22Rv1 (cell line): ENCODE results near the gene NEURL2.

ENCODE experiments used
- ZFX ChIP-seq: fragments of 450-650 bp; IDR thresholded peaks from 2 replicates; pipeline ENCODE4 v1.6.1; 2017; ENCODE audit warnings: antibody characterized with exemption, borderline replicate concordance
- TF ChIP-seq, protein P1 (sequence below): fragments of 450-650 bp; IDR thresholded peaks from 2 replicates; pipeline ENCODE4 v1.5.1; 2017; ENCODE audit warnings: mild to moderate bottlenecking

DNA sequence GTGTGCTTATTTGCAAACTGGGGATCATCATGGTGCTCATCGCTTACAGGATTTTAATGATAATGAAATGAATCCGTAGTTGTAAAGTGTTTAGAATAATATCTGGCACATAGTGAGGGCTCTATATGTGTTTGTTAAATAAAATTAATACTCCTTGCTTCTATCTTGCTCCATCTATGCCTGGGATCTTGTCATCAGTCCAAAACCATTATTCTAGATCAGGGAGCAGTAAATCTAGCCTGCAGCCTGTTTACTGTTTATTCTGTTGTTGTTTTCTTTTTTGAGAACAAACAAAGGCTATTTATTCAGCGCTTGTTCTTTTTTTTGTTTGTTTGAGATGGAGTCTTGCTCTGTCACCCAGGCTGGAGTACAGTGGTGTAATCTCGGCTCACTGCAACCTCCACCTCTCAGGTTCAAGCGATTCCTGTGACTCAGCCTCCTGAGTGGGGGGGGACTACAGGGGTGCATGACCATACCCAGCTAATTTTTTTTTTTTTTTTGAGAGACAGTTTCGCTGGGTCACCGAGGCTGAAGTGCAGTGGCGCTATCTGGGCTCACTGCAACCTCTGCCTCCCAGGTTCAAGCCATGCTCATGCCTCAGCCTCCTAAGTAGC, 41.9 kb downstream of the NEURL2 start:
- TF ChIP-seq, protein P1, sequence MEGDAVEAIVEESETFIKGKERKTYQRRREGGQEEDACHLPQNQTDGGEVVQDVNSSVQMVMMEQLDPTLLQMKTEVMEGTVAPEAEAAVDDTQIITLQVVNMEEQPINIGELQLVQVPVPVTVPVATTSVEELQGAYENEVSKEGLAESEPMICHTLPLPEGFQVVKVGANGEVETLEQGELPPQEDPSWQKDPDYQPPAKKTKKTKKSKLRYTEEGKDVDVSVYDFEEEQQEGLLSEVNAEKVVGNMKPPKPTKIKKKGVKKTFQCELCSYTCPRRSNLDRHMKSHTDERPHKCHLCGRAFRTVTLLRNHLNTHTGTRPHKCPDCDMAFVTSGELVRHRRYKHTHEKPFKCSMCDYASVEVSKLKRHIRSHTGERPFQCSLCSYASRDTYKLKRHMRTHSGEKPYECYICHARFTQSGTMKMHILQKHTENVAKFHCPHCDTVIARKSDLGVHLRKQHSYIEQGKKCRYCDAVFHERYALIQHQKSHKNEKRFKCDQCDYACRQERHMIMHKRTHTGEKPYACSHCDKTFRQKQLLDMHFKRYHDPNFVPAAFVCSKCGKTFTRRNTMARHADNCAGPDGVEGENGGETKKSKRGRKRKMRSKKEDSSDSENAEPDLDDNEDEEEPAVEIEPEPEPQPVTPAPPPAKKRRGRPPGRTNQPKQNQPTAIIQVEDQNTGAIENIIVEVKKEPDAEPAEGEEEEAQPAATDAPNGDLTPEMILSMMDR = no peak
- no peak for TF ChIP-seq ZFX
